GM21528 (cell line): ENCODE data around the gene TEX35.

Experiments used
- ATAC-seq: cut with Tn5 transposase; IDR thresholded peaks from one replicate; pipeline ENCODE4 v1.9.1; 2021; ENCODE audit warnings: mild to moderate bottlenecking, moderate library complexity; ENCODE audit not compliant: unreplicated experiment, low FRiP score

The TEX35 gene

DNA sequence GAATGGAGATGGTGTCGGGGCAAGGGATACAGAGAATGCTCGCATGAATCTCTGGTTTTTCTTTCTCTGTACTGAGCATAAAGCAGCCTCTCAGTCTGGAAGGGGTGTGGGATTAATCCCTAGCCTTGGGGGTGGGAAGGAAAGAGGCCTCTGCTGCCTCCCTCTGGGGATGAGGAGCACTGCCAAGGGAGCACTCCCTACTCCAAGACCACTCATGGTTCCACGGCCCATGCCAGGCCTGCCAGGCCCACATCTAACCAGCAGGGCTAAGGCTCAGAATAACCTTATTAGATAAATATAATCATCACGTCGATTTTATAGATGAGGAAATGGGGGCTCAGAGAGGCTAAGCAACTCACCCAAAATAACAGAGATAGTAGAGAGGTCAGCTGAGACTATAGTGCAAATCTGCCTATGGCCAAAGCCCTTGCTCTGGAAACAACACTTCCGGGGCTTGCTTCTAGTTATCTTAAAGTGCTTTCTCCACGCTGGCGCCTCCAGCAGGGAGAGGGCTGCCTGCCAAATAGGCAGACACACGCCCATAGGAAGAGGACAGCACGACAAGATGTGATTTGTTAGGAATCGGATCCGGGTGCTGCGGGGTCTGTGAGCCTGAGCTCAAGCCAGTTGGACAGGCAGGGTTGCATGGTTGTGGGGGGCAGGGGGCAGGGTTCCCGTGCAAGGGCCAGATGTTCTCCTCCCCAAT lies 522 bp downstream of the TEX35 start:
- no peak for ATAC-seq

GRCh38 chr1:178516110-178516509 lies 3.2 kb downstream of the TEX35 start:
- no peak for ATAC-seq

DNA sequence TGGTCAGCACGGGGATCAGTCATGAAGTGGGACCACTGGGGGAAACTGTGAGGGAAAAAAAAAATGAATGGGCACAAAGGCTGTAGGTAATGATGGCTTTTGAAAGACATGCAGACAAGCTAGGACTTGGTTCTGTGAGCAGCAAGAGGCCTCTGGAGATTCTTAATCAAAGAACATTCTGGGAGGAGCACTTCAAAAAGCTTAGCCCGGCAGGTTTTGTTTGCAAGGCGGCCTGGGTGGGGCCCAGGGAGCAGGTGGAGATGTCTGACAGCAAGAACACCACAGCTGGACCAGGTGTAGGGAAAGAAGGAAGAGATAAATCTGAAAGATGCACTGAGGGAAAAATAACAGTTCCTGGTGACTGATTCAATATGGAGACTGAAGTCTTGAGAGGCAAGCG lies 6.0 kb downstream of the TEX35 start:
- no peak for ATAC-seq

DNA sequence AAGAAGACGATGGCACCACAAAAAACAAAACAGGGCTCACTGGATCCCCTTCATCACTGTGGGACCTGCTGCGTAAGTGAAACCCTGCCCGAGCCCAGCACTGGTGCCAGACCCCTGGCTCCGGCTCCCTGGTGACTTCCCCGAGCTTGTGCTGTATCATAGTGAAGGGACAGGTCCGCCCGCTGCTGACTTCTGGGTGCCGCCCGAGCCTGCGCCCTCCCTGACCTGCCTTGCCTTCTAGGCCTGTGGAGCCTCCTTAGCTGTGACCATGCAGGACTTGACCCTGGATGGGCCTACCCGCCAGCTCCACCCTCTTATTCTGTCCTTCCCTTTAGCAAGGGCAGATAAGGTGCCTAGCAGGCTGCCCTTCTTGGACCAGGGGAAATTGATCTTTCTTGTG lies 7.9 kb downstream of the TEX35 start:
- ATAC-seq: no peak

DNA sequence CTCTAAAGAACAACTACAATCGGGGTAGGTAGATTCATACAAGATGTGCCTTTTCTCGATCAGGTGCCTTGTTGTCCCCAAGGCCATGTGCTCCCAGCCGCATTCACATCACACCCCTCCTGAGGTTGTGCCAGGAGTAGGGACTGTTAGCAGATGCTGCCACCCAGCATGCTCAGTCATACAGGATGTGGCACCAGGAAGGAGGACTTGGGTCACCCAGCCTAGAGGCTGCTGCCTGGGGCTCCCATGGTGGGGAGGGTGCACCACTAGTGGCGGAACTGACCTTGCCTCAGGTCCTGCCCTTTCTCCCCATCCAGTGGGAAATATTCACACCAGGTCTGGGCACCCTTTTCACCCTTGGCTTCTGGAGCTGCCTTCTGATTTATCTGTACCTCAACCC lies 8.3 kb downstream of the TEX35 start:
- no peak for ATAC-seq

- ATAC-seq: no peak
Observed at GRCh38 chr1:178527117-178527516, 14.2 kb downstream of the TEX35 start.

- no peak for ATAC-seq
Observed at GRCh38 chr1:178528228-178528952, 15.5 kb downstream of the TEX35 start.

DNA sequence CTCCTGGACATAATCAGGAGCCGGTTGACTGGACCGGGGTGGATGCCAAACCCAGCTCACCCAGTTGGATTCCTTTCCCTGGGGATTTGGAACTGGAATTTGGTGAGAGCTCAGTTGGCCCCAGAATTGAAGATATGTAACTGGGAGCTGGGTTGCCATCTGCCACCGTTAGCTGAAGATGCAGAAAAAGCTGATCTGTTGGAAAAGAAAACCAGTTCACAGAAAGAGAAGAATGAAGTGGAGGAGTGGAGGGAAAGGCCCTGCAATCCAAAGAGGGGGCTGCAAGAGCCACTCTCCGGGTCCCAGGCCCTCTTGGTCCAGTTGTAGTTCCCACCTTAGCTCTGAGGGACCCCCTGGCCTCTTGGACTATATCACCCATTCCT lies 16.0 kb downstream of the TEX35 start:
- ATAC-seq: no peak

DNA sequence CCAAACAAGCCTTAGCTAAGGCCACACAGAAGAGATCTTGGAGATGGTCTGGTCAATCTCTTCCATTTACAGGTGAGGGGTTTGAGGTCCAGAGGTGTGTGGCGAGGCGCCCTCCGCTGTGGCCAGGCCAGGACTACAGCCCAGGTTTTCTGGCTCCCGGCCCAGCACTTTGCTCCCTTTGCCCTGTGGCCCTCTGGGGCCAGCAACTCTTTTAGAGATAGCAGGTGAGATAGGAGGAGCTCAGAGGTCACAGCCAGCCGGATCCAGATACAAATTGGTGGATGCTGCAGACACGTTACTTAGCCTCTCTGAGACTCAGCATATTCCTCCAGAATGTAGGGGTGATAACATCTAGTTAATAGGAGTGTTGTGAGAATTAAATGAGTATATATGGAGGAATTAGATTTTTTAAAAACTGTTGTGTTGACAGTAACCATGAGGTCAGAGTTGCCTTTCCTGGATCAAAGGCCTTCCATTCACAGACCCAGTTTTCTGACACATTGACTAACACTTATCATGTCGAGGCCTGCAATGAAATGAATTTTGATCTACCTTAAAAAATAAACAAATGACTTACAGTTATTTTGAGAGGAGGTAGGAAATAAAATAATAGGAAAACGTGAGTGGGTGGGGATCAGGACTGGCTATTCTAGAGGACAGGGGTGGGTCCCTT lies 16.6 kb downstream of the TEX35 start:
- ATAC-seq: no peak

DNA sequence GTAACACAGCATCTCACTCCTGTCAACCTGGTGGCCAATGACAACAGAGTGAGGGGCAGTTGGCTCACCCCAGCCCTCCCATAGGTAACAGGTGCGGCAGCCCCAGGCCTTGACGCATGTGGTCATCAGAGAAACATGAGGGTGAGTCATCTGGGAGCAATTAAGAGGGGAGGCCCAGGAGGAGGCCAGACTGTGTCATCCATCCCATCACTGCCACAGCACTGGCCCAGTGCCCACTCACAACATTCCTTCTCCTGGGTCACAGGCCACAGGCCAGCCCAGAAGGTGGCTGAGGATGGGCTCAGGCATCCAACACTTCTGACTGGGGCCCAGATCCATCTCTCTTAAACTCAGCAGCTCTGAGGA lies 17.1 kb downstream of the TEX35 start:
- no peak for ATAC-seq

- no peak for ATAC-seq
Observed at GRCh38 chr1:178530502-178530901, 17.6 kb downstream of the TEX35 start.

GRCh38 chr1:178531887-178532286 lies 19.0 kb downstream of the TEX35 start:
- peak; percentile 26 for ATAC-seq

DNA sequence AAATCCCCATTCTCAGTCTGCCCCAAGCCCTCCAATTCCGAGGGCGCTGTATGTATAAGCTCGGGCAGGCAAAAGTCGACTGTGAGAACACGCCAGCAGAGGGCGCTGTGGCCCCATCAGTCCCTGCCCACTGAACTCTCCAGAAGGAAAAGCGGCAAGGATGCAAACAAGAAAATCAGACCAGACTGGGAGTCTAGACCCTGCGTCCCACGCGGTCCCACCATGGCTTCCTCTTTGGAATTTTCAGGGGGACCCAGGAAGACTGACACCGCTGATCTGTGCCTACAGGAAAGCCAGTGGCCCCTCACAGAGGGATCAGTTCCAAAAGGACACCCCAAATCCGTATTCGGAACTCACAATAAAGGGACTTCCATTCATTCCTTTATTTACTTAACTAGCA lies 19.5 kb downstream of the TEX35 start:
- peak; percentile 82 for ATAC-seq

- ATAC-seq: no peak
Observed at GRCh38 chr1:178533121-178533946, 20.4 kb downstream of the TEX35 start.

DNA sequence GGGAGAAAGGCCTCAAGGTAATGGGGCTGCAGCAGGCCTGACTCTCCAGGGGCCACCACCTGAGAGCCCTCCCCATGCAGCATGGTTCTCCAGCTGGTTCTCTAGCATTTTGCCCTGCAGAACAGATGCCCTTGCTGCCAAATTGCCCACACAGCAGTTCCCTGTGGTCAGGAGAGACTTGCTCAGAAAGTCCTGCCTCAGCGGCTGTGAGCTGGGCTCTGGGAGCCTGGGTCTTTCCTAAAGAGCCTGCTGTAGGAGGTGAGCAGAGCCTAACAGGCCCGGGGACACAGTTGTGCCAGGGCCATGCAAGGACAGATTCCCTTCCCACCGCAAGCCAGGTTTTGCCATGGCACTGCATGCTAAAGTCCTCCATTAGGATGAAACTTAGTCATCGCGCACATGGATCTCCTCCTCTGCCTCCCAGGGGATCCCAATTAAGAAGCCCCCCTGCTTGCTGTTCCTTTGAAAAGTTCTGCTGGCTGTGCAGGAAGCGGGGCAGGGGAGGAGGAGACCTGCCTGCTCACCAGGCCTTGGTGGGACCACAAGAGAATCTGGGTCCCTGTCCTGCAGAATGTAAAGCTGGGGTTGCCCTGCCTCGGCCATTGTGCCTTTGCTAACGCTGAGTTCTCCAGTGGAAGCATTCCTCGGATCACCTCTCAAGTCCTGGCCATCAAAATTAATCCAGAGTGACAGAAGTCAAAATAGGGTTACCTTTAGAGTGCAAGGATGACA lies 21.4 kb downstream of the TEX35 start:
- no peak for ATAC-seq

DNA sequence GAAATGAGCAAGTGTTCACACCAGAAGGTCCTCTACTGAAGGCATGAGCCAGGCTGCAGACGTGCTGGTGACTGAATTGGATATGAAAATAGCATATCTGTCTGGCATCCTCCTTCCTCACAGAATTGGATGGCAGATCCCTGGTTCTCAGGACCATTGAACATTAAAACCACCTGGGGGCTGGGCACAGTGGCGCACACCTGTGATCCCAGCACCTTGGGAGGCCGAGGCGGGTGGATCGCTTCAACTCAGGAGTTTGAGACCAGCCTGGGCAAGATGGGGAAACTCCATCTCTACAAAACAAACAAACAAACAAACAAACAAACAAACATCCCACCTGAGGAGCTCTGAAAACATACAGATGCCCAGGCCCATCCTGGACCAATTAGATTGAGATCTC lies 23.4 kb downstream of the TEX35 start:
- no peak for ATAC-seq

GRCh38 chr1:178536844-178537371 lies 24.0 kb downstream of the TEX35 start:
- ATAC-seq: no peak

- ATAC-seq: no peak
Observed at GRCh38 chr1:178537382-178538090, 24.6 kb downstream of the TEX35 start.

DNA sequence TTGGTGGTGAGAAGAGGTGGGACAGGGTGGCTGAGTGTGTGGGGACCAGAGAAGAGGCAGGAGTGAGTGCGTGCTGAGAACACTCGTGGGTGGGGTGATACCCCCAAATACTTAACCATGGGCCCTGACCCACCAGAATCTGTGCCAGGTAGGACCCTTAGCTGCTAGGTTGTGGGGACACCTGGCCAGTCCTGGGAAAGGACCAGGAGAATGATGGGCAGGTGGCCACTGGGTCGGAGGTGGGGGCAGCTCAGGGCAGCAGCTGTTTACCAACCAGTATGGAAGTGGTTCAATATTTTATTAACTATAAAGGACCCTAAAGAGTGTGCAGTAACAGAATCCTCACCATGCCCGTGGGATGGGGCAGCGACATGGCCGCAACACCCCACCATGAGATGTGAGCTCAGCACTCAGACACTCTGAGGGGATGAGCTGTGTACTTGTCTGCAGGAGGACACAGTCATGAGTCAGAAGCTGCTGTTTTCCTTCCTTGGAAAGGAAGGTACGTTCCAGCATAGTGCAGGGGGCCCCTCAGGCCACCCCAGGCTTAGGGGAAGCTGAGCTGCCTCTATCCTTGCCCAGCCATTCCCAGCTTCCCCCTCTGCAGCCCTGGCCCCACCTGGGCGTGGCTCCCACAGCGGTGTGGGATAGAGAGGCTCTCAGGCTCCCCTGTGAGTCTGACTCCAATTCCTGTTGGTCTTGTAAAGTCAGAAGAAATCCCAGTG lies 25.4 kb downstream of the TEX35 start:
- ATAC-seq: no peak
